K562 (cell line): Measurements from ENCODE around the gene YPEL1. TPM values are rescaled to one million over a fixed set of nuclear protein-coding genes. Genes with fewer than 3 reads are reported as not detected.

Experiments used
- ATAC-seq: fragments of 200-7000 bp; cut with Tn5 transposase; 3 replicates; pipeline ENCODE4 v1.9.1; 2020; ENCODE audit warnings: moderate library complexity
- BruUV-seq: library from RNA; stranded (reverse); fragments of 400-500 nt; replicated peaks from 2 replicates; lab custom pipeline; 2021; lab: Mats Ljungman, UMichigan
- CTCF ChIA-PET: fragments of 300-600 bp; formaldehyde crosslinking; extraction: SDS; loops from one replicate; lab custom pipeline; 2021; ENCODE audit warnings: low intra/inter-chr PET ratio; lab: Yijun Ruan, JAX
- POLR2A ChIA-PET: fragments of 300-600, 350-650 bp; sonication (Branson Sonifier 250); formaldehyde crosslinking; extraction: SDS; loops from one replicate; lab custom pipeline; 2021; ENCODE audit warnings: antibody characterized with exemption, inconsistent platforms; lab: Yijun Ruan, JAX
- DNase-seq, 4 experiments: peaks; one replicate each; pipeline versions ENCODE4 v3.0.0 to v3.0.0-alpha.2; 2011 to 2018; ENCODE audit warnings: low spot score in 3 of 4, mixed read lengths in 3 of 4; ENCODE audit errors: extremely low read depth in 1 of 4
- FAIRE-seq: peaks from 2 replicates; lab custom pipeline; 2011; peaks lifted over from hg19 to GRCh38; lab: Jason Lieb, UNC
- H2AFZ ChIP-seq: 2 replicates; pipeline ENCODE4 v1.6.0; 2011; ENCODE audit warnings: low read depth, low read length, control low read depth, inconsistent platforms
- H3K27ac ChIP-seq: fragments of 200-600 bp; 3 replicates; pipeline ENCODE4 v1.8.0; 2011; ENCODE audit warnings: low read depth, mild to moderate bottlenecking, control low read depth, inconsistent platforms, low read length, moderate library complexity, mixed read lengths; ENCODE audit errors: extremely low read depth
- H3K27me3 ChIP-seq, 2 experiments: fragments of 300-600 bp in 1 of 2; 2 replicates in 1 of 2; 3 replicates in 1 of 2; pipeline versions ENCODE4 v1.6.0 to v1.8.0; 2011; ENCODE audit warnings: inconsistent platforms in 2 of 2, low read length in 2 of 2, mild to moderate bottlenecking in 1 of 2, mixed read lengths in 1 of 2, moderate library complexity in 1 of 2; ENCODE audit not compliant: control insufficient read depth in 2 of 2, insufficient read depth in 2 of 2
- H3K36me3 ChIP-seq: fragments of 300-600 bp; 3 replicates; pipeline ENCODE4 v1.8.0; 2011; ENCODE audit warnings: mild to moderate bottlenecking, low read length, inconsistent platforms; ENCODE audit not compliant: control insufficient read depth, insufficient read depth
- H3K4me1 ChIP-seq, 2 experiments: fragments of 200-600 bp in 1 of 2; replicated peaks in 1 of 2; 2 replicates in 1 of 2; 3 replicates in 1 of 2; pipeline versions ENCODE4 v1.5.1 to v1.8.0; 2011; ENCODE audit warnings: inconsistent platforms in 2 of 2, low read length in 2 of 2, mild to moderate bottlenecking in 1 of 2, mixed read lengths in 1 of 2, moderate library complexity in 1 of 2; ENCODE audit not compliant: control insufficient read depth in 2 of 2, insufficient read depth in 2 of 2
- H3K4me2 ChIP-seq: 2 replicates; pipeline ENCODE4 v1.6.1; 2011; ENCODE audit warnings: low read length, control low read depth, inconsistent platforms, mixed read lengths; ENCODE audit not compliant: insufficient read depth
- H3K4me3 ChIP-seq: fragments of 200-600 bp; sonication (generic), shearing (Covaris generic); 2 replicates; pipeline ENCODE4 v1.5.1; 2016; ENCODE audit warnings: control low read depth, inconsistent platforms
- H3K79me2 ChIP-seq: fragments of 200-600 bp; 3 replicates; pipeline ENCODE4 v1.8.0; 2011; ENCODE audit warnings: low read length, inconsistent platforms; ENCODE audit not compliant: control insufficient read depth, insufficient read depth
- H3K9ac ChIP-seq, 2 experiments: 2 replicates each; pipeline versions ENCODE4 v1.6.0 to v1.6.1; 2011; ENCODE audit warnings: low read depth in 2 of 2, low read length in 2 of 2, control low read depth in 1 of 2, inconsistent platforms in 1 of 2, mild to moderate bottlenecking in 1 of 2, mixed read lengths in 1 of 2; ENCODE audit not compliant: insufficient read depth in 1 of 2
- H3K9me1 ChIP-seq: one replicate; pipeline ENCODE4 v1.6.0; 2011; ENCODE audit warnings: inconsistent platforms, mild to moderate bottlenecking, low read length, moderate library complexity; ENCODE audit not compliant: control insufficient read depth, insufficient read depth
- H3K9me3 ChIP-seq: replicated peaks from 2 replicates; pipeline ENCODE4 v1.5.1; 2011; ENCODE audit warnings: low read depth, low read length, inconsistent platforms; ENCODE audit not compliant: control insufficient read depth, insufficient read depth
- H4K20me1 ChIP-seq: replicated peaks from 2 replicates; pipeline ENCODE4 v1.6.1; 2011; ENCODE audit warnings: low read length, inconsistent platforms, mixed read lengths; ENCODE audit not compliant: control insufficient read depth, insufficient read depth
- CHD2 ChIP-seq: IDR thresholded peaks from 2 replicates; pipeline ENCODE4 v1.6.1; 2011; ENCODE audit warnings: low read depth, low read length
- MCM2 ChIP-seq: fragments of 450-650 bp; IDR thresholded peaks from 2 replicates; pipeline ENCODE4 v1.6.1; 2017; ENCODE audit warnings: low read depth, mild to moderate bottlenecking
- PCBP2 ChIP-seq: fragments of 200-400 bp; formaldehyde crosslinking; IDR thresholded peaks from 2 replicates; pipeline ENCODE4 v1.6.1; 2018; ENCODE audit warnings: low read length, low read depth, mild to moderate bottlenecking, moderate library complexity; ENCODE audit not compliant: poor library complexity, severe bottlenecking
- TBL1XR1 ChIP-seq, 2 experiments: IDR thresholded peaks; 2 replicates each; pipeline ENCODE4 v1.6.1; 2012; ENCODE audit warnings: improper control_type of control experiment in 2 of 2, low read length in 2 of 2, mild to moderate bottlenecking in 1 of 2
- WGBS: fragments of 100-300 bp; shearing (Covaris generic); methylation state at CpG from one replicate; pipeline ENCODE4 v1.1.6; 2016; ENCODE audit warnings: low coverage, mixed read lengths; ENCODE audit not compliant: insufficient coverage; ENCODE audit errors: missing lambda C conversion rate; 5-methylcytosine and 5-hydroxymethylcytosine counted together
- in situ Hi-C: fragments of 300-500 bp; cut with MboI; formaldehyde crosslinking; loops from 4 replicates; pipeline ENCODE4 v1.15.0; 2018; ENCODE audit warnings: inconsistent platforms, mixed read lengths
- intact Hi-C: fragments of 100-400 bp; cut with micrococcal nuclease; formaldehyde crosslinking; loops from 2 replicates; pipeline ENCODE4 v1.14.2; 2022
- polyA plus RNA-seq, 8 experiments: library from polyadenylated mRNA; depleted of rRNA in 4 of 8; stranded (reverse) in 5 of 8; unstranded in 3 of 8; fragments of >200 nt; fragmentation: Nextera tagmentation in 2 of 8; fragmentation: Illumina TruSeq in 1 of 8; extraction: Ambion mirVana in 2 of 8; extraction: Trizol in 1 of 8; gene quantifications; 2 replicates each; pipeline versions ENCODE4 v1.2.1 to v1.2.3, GENCODE V29; 2011 to 2014; ENCODE audit warnings: inconsistent platforms in 1 of 8, missing spikeins in 1 of 8
- total RNA-seq, 7 experiments: library from RNA; depleted of rRNA in 6 of 7; stranded (reverse); fragments of >200 nt in 6 of 7; fragmentation: Illumina TruSeq in 2 of 7; extraction: Trizol in 2 of 7; gene quantifications; 2 replicates each; pipeline versions ENCODE4 v1.2.1 to v1.2.3, GENCODE V29; 2011 to 2021; ENCODE audit warnings: low replicate concordance in 1 of 7
- TF ChIP-seq, protein P1 (sequence below): sonication (generic); formaldehyde crosslinking; IDR thresholded peaks from 2 replicates; pipeline ENCODE4 v1.8.0; 2022; ENCODE audit warnings: mild to moderate bottlenecking, missing genetic modification reagents
- TF ChIP-seq, protein P2 (sequence below): sonication (generic); formaldehyde crosslinking; IDR thresholded peaks from 2 replicates; pipeline ENCODE4 v1.8.1; 2023; ENCODE audit warnings: mild to moderate bottlenecking, missing genetic modification reagents
- TF ChIP-seq, protein P3 (sequence below): fragments of 250-450 bp; sonication (Bioruptor Pico); IDR thresholded peaks from 2 replicates; pipeline ENCODE4 v1.5.0; 2020; ENCODE audit warnings: mild to moderate bottlenecking, borderline replicate concordance
- TF ChIP-seq, protein P4 (sequence below), 3 experiments: IDR thresholded peaks in 2 of 3; conservative IDR thresholded peaks in 1 of 3; 2 replicates each; pipeline ENCODE4 v1.5.1; 2011 to 2012; ENCODE audit warnings: low read length in 3 of 3, mild to moderate bottlenecking in 3 of 3, control low read depth in 2 of 3, improper control_type of control experiment in 1 of 3, inconsistent platforms in 1 of 3, low read depth in 1 of 3, mixed read lengths in 1 of 3, moderate library complexity in 1 of 3; ENCODE audit not compliant: insufficient read depth in 2 of 3
- TF ChIP-seq, protein P5 (sequence below), 2 experiments: fragments of 150-350 bp in 1 of 2; IDR thresholded peaks; 2 replicates each; pipeline ENCODE4 v1.6.1; 2012 to 2016; ENCODE audit warnings: low read depth in 2 of 2, low read length in 2 of 2, mild to moderate bottlenecking in 1 of 2, moderate library complexity in 1 of 2

Gene YPEL1
- total and polyA plus RNA-seq, 9 of the 15 experiments (the other 6 are each of a cell fraction or from before 2014, with no cell fraction given): 0.07 to 2.2 (median 0.46) TPM

DNA sequence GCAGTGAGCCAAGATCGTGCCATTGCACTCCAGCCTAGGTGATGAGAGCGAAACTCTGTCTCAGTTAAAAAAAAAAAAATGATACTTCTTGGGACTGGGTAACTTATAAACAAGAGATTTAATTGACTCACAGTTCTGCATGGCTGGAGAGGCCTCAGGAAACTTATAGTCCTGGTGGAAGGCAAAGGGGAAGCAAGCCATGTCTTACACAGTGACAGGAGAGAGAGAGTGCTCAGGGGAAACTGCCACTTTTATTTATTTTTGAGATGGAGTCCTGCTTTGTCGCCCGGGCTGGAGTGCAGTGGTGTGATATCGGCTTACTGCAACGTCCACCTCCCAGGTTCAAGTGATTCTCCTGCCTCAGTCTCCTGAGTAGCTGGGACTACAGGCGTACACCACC is 85.3 kb downstream of the YPEL1 start:
- Histone ChIP-seq H3K4me2 (no peak overlapping the region), H4K20me1 (peaks cover 19% of the 10 kb centered on the region), H3K27me3 (no peaks in the 10 kb centered on the region), H3K9me1 (peaks cover 18% of the 10 kb centered on the region), H3K79me2 (peaks cover 27% of the 10 kb centered on the region), H3K27ac (0 out of 3 replicates have a peak overlapping the region, but pooled peaks have one; percentile 0), H2AFZ (no peak overlapping the region), H3K4me1 (peaks cover 29 to 39% of the 10 kb centered on the region in 2 experiments), H3K36me3 (peaks cover 66% of the 10 kb centered on the region), H3K4me3 (no peak overlapping the region), H3K9me3 (no peaks in the 10 kb centered on the region), H3K9ac (peak overlapping the region in 1 of 2 experiments; percentile 1; a peak in 1 of 4 replicates)
- BruUV-seq: no TSS peak
- CTCF ChIA-PET: interaction anchor here (1.0 kb wide), 1 partner anchor 79 kb away, joined by 3 read pairs; no protein-coding TSS in a partner anchor
- ATAC-seq: no peak
- POLR2A ChIA-PET: interaction anchor here (1.6 to 75.5 kb wide), 4 partner anchors 9 to 82 kb away, joined by 8 to 4622 read pairs (median 96); partner anchors contain the start of genes CCDC116, PPIL2, SDF2L1 and YDJC
- in situ Hi-C loops: loop anchor here (25.0 kb wide), 1 partner anchor 1313 kb away; no protein-coding TSS in a partner anchor
- FAIRE-seq: no peak
- DNase-seq: peak in 1 of 4 experiments; percentile 54
- intact Hi-C loops: loop anchor here (10.0 kb wide), 1 partner anchor 795 kb away; the partner anchor contains the start of genes PI4KA and SNAP29
- WGBS: 48% methylated on average over 7 of the region's 7 CpGs
- TF ChIP-seq TBL1XR1 (IDR thresholded peaks at IDR 0.05; ENCODE audit: low read length in 2 of 2): peak in 1 of 2 experiments; percentile 43; a peak in 1 of 4 replicates
- TF ChIP-seq, protein P1, sequence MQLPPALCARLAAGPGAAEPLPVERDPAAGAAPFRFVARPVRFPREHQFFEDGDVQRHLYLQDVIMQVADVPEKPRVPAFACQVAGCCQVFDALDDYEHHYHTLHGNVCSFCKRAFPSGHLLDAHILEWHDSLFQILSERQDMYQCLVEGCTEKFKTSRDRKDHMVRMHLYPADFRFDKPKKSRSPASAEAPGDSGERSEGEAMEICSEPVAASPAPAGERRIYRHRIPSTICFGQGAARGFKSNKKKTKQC (CRISPR knock-in tag): no peak
- TF ChIP-seq MCM2: no peak
- peak; percentile 30; the same call in 1 of the 2 replicates for TF ChIP-seq CHD2
- TF ChIP-seq, protein P2, sequence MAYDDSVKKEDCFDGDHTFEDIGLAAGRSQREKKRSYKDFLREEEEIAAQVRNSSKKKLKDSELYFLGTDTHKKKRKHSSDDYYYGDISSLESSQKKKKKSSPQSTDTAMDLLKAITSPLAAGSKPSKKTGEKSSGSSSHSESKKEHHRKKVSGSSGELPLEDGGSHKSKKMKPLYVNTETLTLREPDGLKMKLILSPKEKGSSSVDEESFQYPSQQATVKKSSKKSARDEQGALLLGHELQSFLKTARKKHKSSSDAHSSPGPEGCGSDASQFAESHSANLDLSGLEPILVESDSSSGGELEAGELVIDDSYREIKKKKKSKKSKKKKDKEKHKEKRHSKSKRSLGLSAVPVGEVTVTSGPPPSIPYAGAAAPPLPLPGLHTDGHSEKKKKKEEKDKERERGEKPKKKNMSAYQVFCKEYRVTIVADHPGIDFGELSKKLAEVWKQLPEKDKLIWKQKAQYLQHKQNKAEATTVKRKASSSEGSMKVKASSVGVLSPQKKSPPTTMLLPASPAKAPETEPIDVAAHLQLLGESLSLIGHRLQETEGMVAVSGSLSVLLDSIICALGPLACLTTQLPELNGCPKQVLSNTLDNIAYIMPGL: 0 out of 2 replicates have a peak, but pooled peaks have one; percentile 53
- TF ChIP-seq PCBP2: no peak
- TF ChIP-seq, protein P3, sequence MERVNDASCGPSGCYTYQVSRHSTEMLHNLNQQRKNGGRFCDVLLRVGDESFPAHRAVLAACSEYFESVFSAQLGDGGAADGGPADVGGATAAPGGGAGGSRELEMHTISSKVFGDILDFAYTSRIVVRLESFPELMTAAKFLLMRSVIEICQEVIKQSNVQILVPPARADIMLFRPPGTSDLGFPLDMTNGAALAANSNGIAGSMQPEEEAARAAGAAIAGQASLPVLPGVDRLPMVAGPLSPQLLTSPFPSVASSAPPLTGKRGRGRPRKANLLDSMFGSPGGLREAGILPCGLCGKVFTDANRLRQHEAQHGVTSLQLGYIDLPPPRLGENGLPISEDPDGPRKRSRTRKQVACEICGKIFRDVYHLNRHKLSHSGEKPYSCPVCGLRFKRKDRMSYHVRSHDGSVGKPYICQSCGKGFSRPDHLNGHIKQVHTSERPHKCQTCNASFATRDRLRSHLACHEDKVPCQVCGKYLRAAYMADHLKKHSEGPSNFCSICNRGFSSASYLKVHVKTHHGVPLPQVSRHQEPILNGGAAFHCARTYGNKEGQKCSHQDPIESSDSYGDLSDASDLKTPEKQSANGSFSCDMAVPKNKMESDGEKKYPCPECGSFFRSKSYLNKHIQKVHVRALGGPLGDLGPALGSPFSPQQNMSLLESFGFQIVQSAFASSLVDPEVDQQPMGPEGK (CRISPR knock-in tag): no peak
- TF ChIP-seq, protein P4, sequence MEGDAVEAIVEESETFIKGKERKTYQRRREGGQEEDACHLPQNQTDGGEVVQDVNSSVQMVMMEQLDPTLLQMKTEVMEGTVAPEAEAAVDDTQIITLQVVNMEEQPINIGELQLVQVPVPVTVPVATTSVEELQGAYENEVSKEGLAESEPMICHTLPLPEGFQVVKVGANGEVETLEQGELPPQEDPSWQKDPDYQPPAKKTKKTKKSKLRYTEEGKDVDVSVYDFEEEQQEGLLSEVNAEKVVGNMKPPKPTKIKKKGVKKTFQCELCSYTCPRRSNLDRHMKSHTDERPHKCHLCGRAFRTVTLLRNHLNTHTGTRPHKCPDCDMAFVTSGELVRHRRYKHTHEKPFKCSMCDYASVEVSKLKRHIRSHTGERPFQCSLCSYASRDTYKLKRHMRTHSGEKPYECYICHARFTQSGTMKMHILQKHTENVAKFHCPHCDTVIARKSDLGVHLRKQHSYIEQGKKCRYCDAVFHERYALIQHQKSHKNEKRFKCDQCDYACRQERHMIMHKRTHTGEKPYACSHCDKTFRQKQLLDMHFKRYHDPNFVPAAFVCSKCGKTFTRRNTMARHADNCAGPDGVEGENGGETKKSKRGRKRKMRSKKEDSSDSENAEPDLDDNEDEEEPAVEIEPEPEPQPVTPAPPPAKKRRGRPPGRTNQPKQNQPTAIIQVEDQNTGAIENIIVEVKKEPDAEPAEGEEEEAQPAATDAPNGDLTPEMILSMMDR (IDR thresholded peaks at IDR 0.05 in 2 of 3, conservative IDR thresholded peaks at IDR 0.05 in 1 of 3; ENCODE audit: insufficient read depth in 2 of 3, low read depth in 1 of 3, low read length in 3 of 3): 0 out of 6 replicates have a peak, but pooled peaks of 1 of the 3 experiments have one; percentile 5
- TF ChIP-seq, protein P5, sequence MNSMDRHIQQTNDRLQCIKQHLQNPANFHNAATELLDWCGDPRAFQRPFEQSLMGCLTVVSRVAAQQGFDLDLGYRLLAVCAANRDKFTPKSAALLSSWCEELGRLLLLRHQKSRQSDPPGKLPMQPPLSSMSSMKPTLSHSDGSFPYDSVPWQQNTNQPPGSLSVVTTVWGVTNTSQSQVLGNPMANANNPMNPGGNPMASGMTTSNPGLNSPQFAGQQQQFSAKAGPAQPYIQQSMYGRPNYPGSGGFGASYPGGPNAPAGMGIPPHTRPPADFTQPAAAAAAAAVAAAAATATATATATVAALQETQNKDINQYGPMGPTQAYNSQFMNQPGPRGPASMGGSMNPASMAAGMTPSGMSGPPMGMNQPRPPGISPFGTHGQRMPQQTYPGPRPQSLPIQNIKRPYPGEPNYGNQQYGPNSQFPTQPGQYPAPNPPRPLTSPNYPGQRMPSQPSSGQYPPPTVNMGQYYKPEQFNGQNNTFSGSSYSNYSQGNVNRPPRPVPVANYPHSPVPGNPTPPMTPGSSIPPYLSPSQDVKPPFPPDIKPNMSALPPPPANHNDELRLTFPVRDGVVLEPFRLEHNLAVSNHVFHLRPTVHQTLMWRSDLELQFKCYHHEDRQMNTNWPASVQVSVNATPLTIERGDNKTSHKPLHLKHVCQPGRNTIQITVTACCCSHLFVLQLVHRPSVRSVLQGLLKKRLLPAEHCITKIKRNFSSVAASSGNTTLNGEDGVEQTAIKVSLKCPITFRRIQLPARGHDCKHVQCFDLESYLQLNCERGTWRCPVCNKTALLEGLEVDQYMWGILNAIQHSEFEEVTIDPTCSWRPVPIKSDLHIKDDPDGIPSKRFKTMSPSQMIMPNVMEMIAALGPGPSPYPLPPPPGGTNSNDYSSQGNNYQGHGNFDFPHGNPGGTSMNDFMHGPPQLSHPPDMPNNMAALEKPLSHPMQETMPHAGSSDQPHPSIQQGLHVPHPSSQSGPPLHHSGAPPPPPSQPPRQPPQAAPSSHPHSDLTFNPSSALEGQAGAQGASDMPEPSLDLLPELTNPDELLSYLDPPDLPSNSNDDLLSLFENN (IDR thresholded peaks at IDR 0.05; ENCODE audit: low read depth in 2 of 2, low read length in 2 of 2): 0 out of 4 replicates have a peak, but pooled peaks of 1 of the 2 experiments have one; percentile 18
